GM23338 (cell line): ENCODE results near the gene LIN54. TPM values are rescaled to one million over a fixed set of nuclear protein-coding genes. Genes with fewer than 3 reads are reported as not detected.

ENCODE experiments used
- ATAC-seq: fragments of 200-7000 bp; cut with Tn5 transposase; 3 replicates; pipeline ENCODE4 v1.9.1; 2020
- DNase-seq: peaks from one replicate; pipeline ENCODE4 v3.0.0-alpha.2; 2015; ENCODE audit warnings: low spot score
- H2AFZ ChIP-seq: fragments of 200-600 bp; sonication (generic); 2 replicates; pipeline ENCODE4 v1.8.0; 2016; ENCODE audit warnings: antibody characterized with exemption, mild to moderate bottlenecking, moderate library complexity
- H3F3A ChIP-seq: fragments of 200-600 bp; sonication (generic); replicated peaks from 2 replicates; pipeline ENCODE4 v1.8.0; 2017; ENCODE audit warnings: antibody characterized with exemption, mixed run types, low read depth
- H3K27ac ChIP-seq: fragments of 200-600 bp; sonication (generic); 2 replicates; pipeline ENCODE4 v1.6.1; 2016; ENCODE audit warnings: low read depth
- H3K27me3 ChIP-seq: fragments of 200-600 bp; sonication (generic); 2 replicates; pipeline ENCODE4 v1.8.0; 2016; ENCODE audit warnings: mild to moderate bottlenecking, mixed run types, moderate library complexity; ENCODE audit not compliant: insufficient read depth
- H3K36me3 ChIP-seq: fragments of 200-600 bp; sonication (generic); 2 replicates; pipeline ENCODE4 v1.8.0; 2016; ENCODE audit warnings: mild to moderate bottlenecking; ENCODE audit not compliant: insufficient read depth
- H3K4me1 ChIP-seq: fragments of 200-600 bp; sonication (generic); 2 replicates; pipeline ENCODE4 v1.8.0; 2016; ENCODE audit warnings: mild to moderate bottlenecking, moderate library complexity; ENCODE audit not compliant: insufficient read depth
- H3K4me2 ChIP-seq: fragments of 200-600 bp; sonication (generic); 2 replicates; pipeline ENCODE4 v1.7.1; 2017; ENCODE audit warnings: mixed run types
- H3K4me3 ChIP-seq: fragments of 200-600 bp; sonication (generic); 2 replicates; pipeline ENCODE4 v1.6.1; 2016; ENCODE audit warnings: mixed run types
- H3K79me2 ChIP-seq: fragments of 200-600 bp; sonication (generic); replicated peaks from 2 replicates; pipeline ENCODE4 v1.8.0; 2017; ENCODE audit warnings: mild to moderate bottlenecking; ENCODE audit not compliant: insufficient read depth
- H3K9me2 ChIP-seq: fragments of 200-600 bp; sonication (generic); 2 replicates; pipeline ENCODE4 v1.8.0; 2017; ENCODE audit not compliant: insufficient read depth
- H4K20me1 ChIP-seq: fragments of 200-600 bp; sonication (generic); replicated peaks from 2 replicates; pipeline ENCODE4 v1.8.0; 2017; ENCODE audit warnings: mild to moderate bottlenecking; ENCODE audit not compliant: insufficient read depth
- H3K27ac Mint-ChIP-seq: 2 replicates; pipeline ENCODE4 v1.8.0; 2020; ENCODE audit warnings: inconsistent platforms, mild to moderate bottlenecking, moderate library complexity, mixed read lengths
- H3K27me3 Mint-ChIP-seq: 3 replicates; pipeline ENCODE4 v1.8.0; 2022; ENCODE audit warnings: low read depth, mild to moderate bottlenecking, moderate library complexity, mixed read lengths, inconsistent platforms; ENCODE audit not compliant: insufficient read depth, poor library complexity
- H3K36me3 Mint-ChIP-seq: 3 replicates; pipeline ENCODE4 v1.8.0; 2021; ENCODE audit warnings: low read depth, mild to moderate bottlenecking, inconsistent platforms, moderate library complexity, mixed read lengths
- H3K4me1 Mint-ChIP-seq: 3 replicates; pipeline ENCODE4 v1.8.0; 2020; ENCODE audit warnings: mild to moderate bottlenecking, inconsistent platforms, mixed read lengths
- H3K4me3 Mint-ChIP-seq: 3 replicates; pipeline ENCODE4 v1.8.0; 2021; ENCODE audit warnings: moderate library complexity, mild to moderate bottlenecking, inconsistent platforms, mixed read lengths
- H3K9me3 Mint-ChIP-seq: 3 replicates; pipeline ENCODE4 v1.8.0; 2020; ENCODE audit warnings: moderate library complexity, mild to moderate bottlenecking, inconsistent platforms, mixed read lengths
- CREB1 ChIP-seq: fragments of 250-450 bp; sonication (Bioruptor Pico); IDR thresholded peaks from 2 replicates; pipeline ENCODE4 v1.5.0; 2020; ENCODE audit warnings: low read depth, mild to moderate bottlenecking, moderate library complexity
- CTCF ChIP-seq, 2 experiments: fragments of 200-600 bp in 1 of 2; sonication (generic) in 1 of 2; conservative IDR thresholded peaks; 2 replicates each; pipeline versions ENCODE4 v1.5.1 to v1.6.1; 2016 to 2017; ENCODE audit warnings: antibody characterized with exemption in 2 of 2, low read depth in 2 of 2, mild to moderate bottlenecking in 2 of 2, moderate library complexity in 1 of 2
- EZH2 ChIP-seq: fragments of 200-600 bp; sonication (generic); IDR thresholded peaks from one replicate; pipeline ENCODE4 v1.8.0; 2017; ENCODE audit warnings: antibody characterized with exemption, mild to moderate bottlenecking, low read depth; ENCODE audit not compliant: unreplicated experiment
- EZH2phosphoT487 ChIP-seq: fragments of 200-600 bp; sonication (generic); IDR thresholded peaks from one replicate; pipeline ENCODE4 v1.8.1; 2018; ENCODE audit warnings: antibody characterized with exemption; ENCODE audit not compliant: unreplicated experiment
- JUNB ChIP-seq: IDR thresholded peaks from one replicate; pipeline ENCODE4 v1.6.1; 2016; ENCODE audit warnings: antibody characterized with exemption; ENCODE audit not compliant: unreplicated experiment
- NANOG ChIP-seq: IDR thresholded peaks from 2 replicates; pipeline ENCODE4 v1.6.1; 2016; ENCODE audit warnings: antibody characterized with exemption, borderline replicate concordance
- POLR2AphosphoS5 ChIP-seq: IDR thresholded peaks from 2 replicates; pipeline ENCODE4 v1.6.1; 2016; ENCODE audit warnings: antibody characterized with exemption, low read depth
- STAT1 ChIP-seq: IDR thresholded peaks from one replicate; pipeline ENCODE4 v1.6.1; 2016; ENCODE audit warnings: antibody characterized with exemption; ENCODE audit not compliant: unreplicated experiment
- ZNF114 ChIP-seq: fragments of 250-450 bp; sonication (Bioruptor Pico); IDR thresholded peaks from 2 replicates; pipeline ENCODE4 v1.5.0; 2020; ENCODE audit warnings: mild to moderate bottlenecking, moderate library complexity
- ZNF331 ChIP-seq: fragments of 250-450 bp; sonication (Bioruptor Pico); IDR thresholded peaks from 2 replicates; pipeline ENCODE4 v1.5.0; 2020; ENCODE audit warnings: low read depth, mild to moderate bottlenecking, moderate library complexity
- polyA plus RNA-seq: library from polyadenylated mRNA; unstranded; fragments of >200 nt; fragmentation: Nextera tagmentation; extraction: Ambion mirVana; gene quantifications from 2 replicates; pipeline ENCODE4 v1.2.1, GENCODE V29; 2016
- total RNA-seq: library from RNA; depleted of rRNA; stranded (reverse); fragments of >200 nt; shearing (Covaris generic); gene quantifications from 2 replicates; pipeline ENCODE4 v1.2.3, GENCODE V29; 2014
- TF ChIP-seq, protein P1 (sequence below): IDR thresholded peaks from 2 replicates; pipeline ENCODE4 v1.6.1; 2016; ENCODE audit warnings: antibody characterized with exemption
- TF ChIP-seq, protein P2 (sequence below): IDR thresholded peaks from one replicate; pipeline ENCODE4 v1.6.1; 2018; ENCODE audit warnings: antibody characterized with exemption; ENCODE audit not compliant: unreplicated experiment
- TF ChIP-seq, protein P3 (sequence below): fragments of 250-450 bp; sonication (Bioruptor Pico); IDR thresholded peaks from 2 replicates; pipeline ENCODE4 v1.5.0; 2020; ENCODE audit warnings: mild to moderate bottlenecking, moderate library complexity

The LIN54 gene
- total and polyA plus RNA-seq, 2 experiments from 2014 or later = 4.0 to 11.2 TPM

DNA sequence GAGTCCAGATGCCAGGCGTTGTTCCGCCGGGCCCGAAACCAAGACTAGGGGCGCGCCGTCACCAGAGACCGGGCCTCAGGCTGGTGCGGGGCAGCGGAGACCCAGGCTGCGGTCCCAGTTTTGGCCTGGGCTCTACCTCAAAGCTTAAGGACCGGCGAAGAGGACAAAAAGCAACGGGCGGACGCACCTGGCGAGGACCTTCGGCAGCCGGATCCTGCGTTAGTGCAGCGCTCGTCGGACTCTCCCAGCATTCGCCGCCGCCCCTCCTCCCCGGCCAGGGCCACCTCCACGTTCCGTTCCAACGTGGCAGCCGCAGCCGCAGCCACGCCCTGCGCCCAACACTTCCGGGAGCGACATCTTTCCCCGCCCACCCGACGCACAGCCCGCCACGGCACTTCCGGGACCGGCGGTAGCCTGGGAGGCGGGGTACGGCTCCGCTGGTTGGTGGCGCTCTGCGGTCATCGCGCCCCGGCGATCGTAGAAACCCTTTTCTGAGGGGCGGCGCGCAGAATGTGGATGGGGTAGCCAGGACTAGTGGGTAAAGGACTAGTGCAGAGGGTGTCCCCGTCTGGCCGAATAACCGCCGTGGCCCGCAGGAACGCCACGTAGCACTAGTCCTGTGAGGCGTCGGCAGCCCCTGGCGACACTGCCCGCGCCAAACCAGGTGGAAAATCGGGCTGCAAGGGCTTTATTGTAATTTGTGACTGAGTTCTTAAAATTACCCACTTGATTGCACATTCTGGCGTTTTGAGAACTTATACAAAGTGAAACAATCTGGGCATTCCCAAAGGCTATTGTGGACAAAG is 119.5 kb downstream of the LIN54 start, which contains the start of gene SEC31A:
SEC31A (minus strand) TSS at position 253 of the 806 bp plus-strand sequence. CDS start 9,217 bp downstream, outside the sequence.
- H3K4me2 ChIP-seq = peak within 1 kb of the TSS; percentile 92
- peak within 1 kb of the TSS; percentile 96 for H3K27ac ChIP-seq
- peaks cover 71% of the 10 kb centered on the region for H3K79me2 ChIP-seq
- peaks cover 16% of the 10 kb centered on the region for H3K4me1 ChIP-seq
- ATAC-seq = peak; percentile 94
- Mint-ChIP-seq H3K27me3 (no peaks in the 10 kb centered on the region), H3K27ac (peak within 1 kb of the TSS; percentile 98), H3K4me3 (peak within 1 kb of the TSS; percentile 90), H3K36me3 (peaks cover 34% of the 10 kb centered on the region), H3K9me3 (no peaks in the 10 kb centered on the region), H3K4me1 (peaks cover 9% of the 10 kb centered on the region; the same call in 2 of the 3 replicates)
- H4K20me1 ChIP-seq = peaks cover 24% of the 10 kb centered on the region
- H3K27me3 ChIP-seq = no peaks in the 10 kb centered on the region
- TF ChIP-seq ZNF331 = no peak
- TF ChIP-seq, protein P1, sequence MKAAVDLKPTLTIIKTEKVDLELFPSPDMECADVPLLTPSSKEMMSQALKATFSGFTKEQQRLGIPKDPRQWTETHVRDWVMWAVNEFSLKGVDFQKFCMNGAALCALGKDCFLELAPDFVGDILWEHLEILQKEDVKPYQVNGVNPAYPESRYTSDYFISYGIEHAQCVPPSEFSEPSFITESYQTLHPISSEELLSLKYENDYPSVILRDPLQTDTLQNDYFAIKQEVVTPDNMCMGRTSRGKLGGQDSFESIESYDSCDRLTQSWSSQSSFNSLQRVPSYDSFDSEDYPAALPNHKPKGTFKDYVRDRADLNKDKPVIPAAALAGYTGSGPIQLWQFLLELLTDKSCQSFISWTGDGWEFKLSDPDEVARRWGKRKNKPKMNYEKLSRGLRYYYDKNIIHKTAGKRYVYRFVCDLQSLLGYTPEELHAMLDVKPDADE = peak; percentile 72; the same call in 1 of the 2 replicates
- TF ChIP-seq EZH2phosphoT487 = no peak
- TF ChIP-seq, protein P2, sequence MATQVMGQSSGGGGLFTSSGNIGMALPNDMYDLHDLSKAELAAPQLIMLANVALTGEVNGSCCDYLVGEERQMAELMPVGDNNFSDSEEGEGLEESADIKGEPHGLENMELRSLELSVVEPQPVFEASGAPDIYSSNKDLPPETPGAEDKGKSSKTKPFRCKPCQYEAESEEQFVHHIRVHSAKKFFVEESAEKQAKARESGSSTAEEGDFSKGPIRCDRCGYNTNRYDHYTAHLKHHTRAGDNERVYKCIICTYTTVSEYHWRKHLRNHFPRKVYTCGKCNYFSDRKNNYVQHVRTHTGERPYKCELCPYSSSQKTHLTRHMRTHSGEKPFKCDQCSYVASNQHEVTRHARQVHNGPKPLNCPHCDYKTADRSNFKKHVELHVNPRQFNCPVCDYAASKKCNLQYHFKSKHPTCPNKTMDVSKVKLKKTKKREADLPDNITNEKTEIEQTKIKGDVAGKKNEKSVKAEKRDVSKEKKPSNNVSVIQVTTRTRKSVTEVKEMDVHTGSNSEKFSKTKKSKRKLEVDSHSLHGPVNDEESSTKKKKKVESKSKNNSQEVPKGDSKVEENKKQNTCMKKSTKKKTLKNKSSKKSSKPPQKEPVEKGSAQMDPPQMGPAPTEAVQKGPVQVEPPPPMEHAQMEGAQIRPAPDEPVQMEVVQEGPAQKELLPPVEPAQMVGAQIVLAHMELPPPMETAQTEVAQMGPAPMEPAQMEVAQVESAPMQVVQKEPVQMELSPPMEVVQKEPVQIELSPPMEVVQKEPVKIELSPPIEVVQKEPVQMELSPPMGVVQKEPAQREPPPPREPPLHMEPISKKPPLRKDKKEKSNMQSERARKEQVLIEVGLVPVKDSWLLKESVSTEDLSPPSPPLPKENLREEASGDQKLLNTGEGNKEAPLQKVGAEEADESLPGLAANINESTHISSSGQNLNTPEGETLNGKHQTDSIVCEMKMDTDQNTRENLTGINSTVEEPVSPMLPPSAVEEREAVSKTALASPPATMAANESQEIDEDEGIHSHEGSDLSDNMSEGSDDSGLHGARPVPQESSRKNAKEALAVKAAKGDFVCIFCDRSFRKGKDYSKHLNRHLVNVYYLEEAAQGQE = no peak
- TF ChIP-seq POLR2AphosphoS5 = peak; percentile 94
- TF ChIP-seq EZH2 = no peak
- TF ChIP-seq NANOG = no peak
- TF ChIP-seq CREB1 (CRISPR knock-in tag) = peak; percentile 92
- no peak for TF ChIP-seq STAT1
- no peak for TF ChIP-seq ZNF114 (CRISPR knock-in tag)
- TF ChIP-seq CTCF (conservative IDR thresholded peaks at IDR 0.05; ENCODE audit: low read depth in 2 of 2) = no peak
- TF ChIP-seq JUNB = no peak
- TF ChIP-seq, protein P3, sequence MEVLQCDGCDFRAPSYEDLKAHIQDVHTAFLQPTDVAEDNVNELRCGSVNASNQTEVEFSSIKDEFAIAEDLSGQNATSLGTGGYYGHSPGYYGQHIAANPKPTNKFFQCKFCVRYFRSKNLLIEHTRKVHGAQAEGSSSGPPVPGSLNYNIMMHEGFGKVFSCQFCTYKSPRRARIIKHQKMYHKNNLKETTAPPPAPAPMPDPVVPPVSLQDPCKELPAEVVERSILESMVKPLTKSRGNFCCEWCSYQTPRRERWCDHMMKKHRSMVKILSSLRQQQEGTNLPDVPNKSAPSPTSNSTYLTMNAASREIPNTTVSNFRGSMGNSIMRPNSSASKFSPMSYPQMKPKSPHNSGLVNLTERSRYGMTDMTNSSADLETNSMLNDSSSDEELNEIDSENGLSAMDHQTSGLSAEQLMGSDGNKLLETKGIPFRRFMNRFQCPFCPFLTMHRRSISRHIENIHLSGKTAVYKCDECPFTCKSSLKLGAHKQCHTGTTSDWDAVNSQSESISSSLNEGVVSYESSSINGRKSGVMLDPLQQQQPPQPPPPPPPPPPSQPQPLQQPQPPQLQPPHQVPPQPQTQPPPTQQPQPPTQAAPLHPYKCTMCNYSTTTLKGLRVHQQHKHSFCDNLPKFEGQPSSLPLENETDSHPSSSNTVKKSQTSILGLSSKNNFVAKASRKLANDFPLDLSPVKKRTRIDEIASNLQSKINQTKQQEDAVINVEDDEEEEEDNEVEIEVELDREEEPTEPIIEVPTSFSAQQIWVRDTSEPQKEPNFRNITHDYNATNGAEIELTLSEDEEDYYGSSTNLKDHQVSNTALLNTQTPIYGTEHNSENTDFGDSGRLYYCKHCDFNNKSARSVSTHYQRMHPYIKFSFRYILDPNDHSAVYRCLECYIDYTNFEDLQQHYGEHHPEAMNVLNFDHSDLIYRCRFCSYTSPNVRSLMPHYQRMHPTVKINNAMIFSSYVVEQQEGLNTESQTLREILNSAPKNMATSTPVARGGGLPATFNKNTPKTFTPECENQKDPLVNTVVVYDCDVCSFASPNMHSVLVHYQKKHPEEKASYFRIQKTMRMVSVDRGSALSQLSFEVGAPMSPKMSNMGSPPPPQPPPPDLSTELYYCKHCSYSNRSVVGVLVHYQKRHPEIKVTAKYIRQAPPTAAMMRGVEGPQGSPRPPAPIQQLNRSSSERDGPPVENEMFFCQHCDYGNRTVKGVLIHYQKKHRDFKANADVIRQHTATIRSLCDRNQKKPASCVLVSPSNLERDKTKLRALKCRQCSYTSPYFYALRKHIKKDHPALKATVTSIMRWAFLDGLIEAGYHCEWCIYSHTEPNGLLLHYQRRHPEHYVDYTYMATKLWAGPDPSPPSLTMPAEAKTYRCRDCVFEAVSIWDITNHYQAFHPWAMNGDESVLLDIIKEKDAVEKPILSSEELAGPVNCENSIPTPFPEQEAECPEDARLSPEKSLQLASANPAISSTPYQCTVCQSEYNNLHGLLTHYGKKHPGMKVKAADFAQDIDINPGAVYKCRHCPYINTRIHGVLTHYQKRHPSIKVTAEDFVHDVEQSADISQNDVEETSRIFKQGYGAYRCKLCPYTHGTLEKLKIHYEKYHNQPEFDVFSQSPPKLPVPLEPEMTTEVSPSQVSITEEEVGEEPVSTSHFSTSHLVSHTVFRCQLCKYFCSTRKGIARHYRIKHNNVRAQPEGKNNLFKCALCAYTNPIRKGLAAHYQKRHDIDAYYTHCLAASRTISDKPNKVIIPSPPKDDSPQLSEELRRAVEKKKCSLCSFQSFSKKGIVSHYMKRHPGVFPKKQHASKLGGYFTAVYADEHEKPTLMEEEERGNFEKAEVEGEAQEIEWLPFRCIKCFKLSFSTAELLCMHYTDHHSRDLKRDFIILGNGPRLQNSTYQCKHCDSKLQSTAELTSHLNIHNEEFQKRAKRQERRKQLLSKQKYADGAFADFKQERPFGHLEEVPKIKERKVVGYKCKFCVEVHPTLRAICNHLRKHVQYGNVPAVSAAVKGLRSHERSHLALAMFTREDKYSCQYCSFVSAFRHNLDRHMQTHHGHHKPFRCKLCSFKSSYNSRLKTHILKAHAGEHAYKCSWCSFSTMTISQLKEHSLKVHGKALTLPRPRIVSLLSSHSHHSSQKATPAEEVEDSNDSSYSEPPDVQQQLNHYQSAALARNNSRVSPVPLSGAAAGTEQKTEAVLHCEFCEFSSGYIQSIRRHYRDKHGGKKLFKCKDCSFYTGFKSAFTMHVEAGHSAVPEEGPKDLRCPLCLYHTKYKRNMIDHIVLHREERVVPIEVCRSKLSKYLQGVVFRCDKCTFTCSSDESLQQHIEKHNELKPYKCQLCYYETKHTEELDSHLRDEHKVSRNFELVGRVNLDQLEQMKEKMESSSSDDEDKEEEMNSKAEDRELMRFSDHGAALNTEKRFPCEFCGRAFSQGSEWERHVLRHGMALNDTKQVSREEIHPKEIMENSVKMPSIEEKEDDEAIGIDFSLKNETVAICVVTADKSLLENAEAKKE (CRISPR knock-in tag) = no peak
- peak within 1 kb of the TSS; percentile 93 for H3K4me3 ChIP-seq
- peaks cover 15% of the 10 kb centered on the region; the same call in 1 of the 2 replicates for H3F3A ChIP-seq
- no peaks in the 10 kb centered on the region for H3K9me2 ChIP-seq
- peak; percentile 97 for DNase-seq
- peak within 1 kb of the TSS; percentile 92 for H2AFZ ChIP-seq
- peaks cover 29% of the 10 kb centered on the region; the same call in 1 of the 2 replicates for H3K36me3 ChIP-seq
